Transverse colon (tissue), 4 donors: ENCODE data around the gene PRSS48. TPM values are rescaled to one million over a fixed set of nuclear protein-coding genes. Genes with fewer than 3 reads are reported as not detected.

Experiments
- DNase-seq: peaks from one replicate; pipeline ENCODE4 v3.0.0-alpha.2; 2019
- H3K27ac ChIP-seq, 4 donors: fragments of 200-600 bp; sonication (generic); 2 replicates each; pipeline ENCODE4 v1.5.1; 2016 to 2018; ENCODE audit warnings: inconsistent platforms in 4 of 4
- H3K27me3 ChIP-seq: fragments of 200-600 bp; sonication (generic); 2 replicates; pipeline ENCODE4 v1.5.1; 2017; ENCODE audit warnings: inconsistent platforms
- H3K36me3 ChIP-seq, 4 donors: fragments of 200-600 bp; sonication (generic); 2 replicates each; pipeline ENCODE4 v1.5.1; 2017 to 2019; ENCODE audit warnings: inconsistent platforms in 4 of 4
- H3K4me1 ChIP-seq, 4 donors: fragments of 200-600 bp; sonication (generic); 2 replicates each; pipeline ENCODE4 v1.5.1; 2017 to 2020; ENCODE audit warnings: inconsistent platforms in 4 of 4
- H3K4me3 ChIP-seq, 4 donors: fragments of 200-600 bp; sonication (generic); 1 replicate in 1 of 4; 2 replicates in 3 of 4; pipeline versions ENCODE4 v1.5.1 to v1.6.1; 2017 to 2019; ENCODE audit warnings: inconsistent platforms in 4 of 4
- H3K9me3 ChIP-seq, 2 donors: fragments of 200-600 bp; sonication (generic); 2 replicates each; pipeline ENCODE4 v1.5.1; 2017 to 2019; ENCODE audit warnings: inconsistent platforms in 2 of 2
- EP300 ChIP-seq: sonication (generic); formaldehyde crosslinking; IDR thresholded peaks from one replicate; pipeline ENCODE4 v1.6.1; 2017; ENCODE audit warnings: antibody characterized with exemption, low read depth
- POLR2A ChIP-seq: fragments of 450-650 bp; IDR thresholded peaks from one replicate; pipeline ENCODE4 v1.6.1; 2016; ENCODE audit warnings: antibody characterized with exemption, mild to moderate bottlenecking, moderate library complexity
- POLR2AphosphoS5 ChIP-seq, 3 donors: sonication (generic); formaldehyde crosslinking; IDR thresholded peaks; one replicate each; pipeline ENCODE4 v1.6.1; 2016; ENCODE audit warnings: antibody characterized with exemption in 3 of 3
- WGBS, 2 donors: methylation state at CpG; one replicate each; pipeline ENCODE4 v1.1.5; 2018; ENCODE audit warnings: low coverage in 1 of 2; 5-methylcytosine and 5-hydroxymethylcytosine counted together
- in situ Hi-C, 4 donors: fragments of 200-750 bp; cut with MboI; loops; one replicate each; pipeline versions ENCODE4 v1.15.0 to v1.15.1; 2017; ENCODE audit warnings: low sequenced_read_pairs in 3 of 4, low pct_ligation_motif_present in 1 of 4, low pct_unique_long_range_greater_than_20kb in 1 of 4
- intact Hi-C: fragments of 100-400 bp; cut with DNase I; formaldehyde crosslinking; loops from one replicate; pipeline ENCODE4 v1.15.1; 2023; ENCODE audit warnings: low total_unique reads
- total RNA-seq, 4 donors: library from RNA; depleted of rRNA; stranded (reverse); fragments of >200 nt; gene quantifications; one replicate each; pipeline ENCODE4 v1.1.0, GENCODE V29; 2016
- TF ChIP-seq, protein P1 (sequence below), 5 experiments: fragments of 200-600 bp in 3 of 5; fragments of 450-650 bp in 2 of 5; sonication (generic) in 3 of 5; IDR thresholded peaks; 1 replicate in 2 of 5; 2 replicates in 3 of 5; pipeline ENCODE4 v1.5.1; 2016 to 2017; ENCODE audit warnings: antibody characterized with exemption in 5 of 5, inconsistent platforms in 3 of 5, mild to moderate bottlenecking in 2 of 5, moderate library complexity in 1 of 5

The PRSS48 gene
- total RNA-seq, 4 donors from 2014 or later, result not detected

DNA sequence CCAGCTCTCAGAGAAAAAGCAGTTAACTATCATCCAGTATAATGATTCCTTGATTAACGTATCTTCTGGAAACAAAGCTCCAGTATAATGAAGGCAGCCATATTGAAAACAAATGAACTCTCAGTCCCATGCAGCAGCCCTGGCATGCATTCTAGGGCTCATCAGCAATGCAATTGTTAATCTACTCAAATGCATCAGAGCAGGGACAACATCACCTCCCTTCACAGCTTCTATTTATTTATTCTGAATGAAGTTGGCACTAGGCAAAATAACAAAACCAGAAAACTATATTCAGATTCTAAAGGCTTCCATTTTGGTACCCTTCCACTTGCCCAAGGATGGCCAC lies 37.0 kb downstream of the PRSS48 start:
- no peak overlapping the region for H3K4me3 ChIP-seq
- no peak for TF ChIP-seq POLR2A
- DNase-seq, result no peak
- H3K27me3 ChIP-seq, result no peaks in the 10 kb centered on the region
- in situ Hi-C loops, result no loop called here
- H3K36me3 ChIP-seq, result no peaks in the 10 kb centered on the region
- peaks cover 11 to 62% (median 41%) of the 10 kb centered on the region in 4 donors for H3K4me1 ChIP-seq
- no peaks in the 10 kb centered on the region for H3K9me3 ChIP-seq
- intact Hi-C loops, result loop anchor here (10.0 kb wide), 1 partner anchor 1461 kb away; the partner anchor contains the start of genes ARFIP1 and TIGD4
- peak overlapping the region; percentile 35 to 54 (median 48) for H3K27ac ChIP-seq
- 41 to 60% methylated on average over 1 of the region's 1 CpG for WGBS, 2 donors

DNA sequence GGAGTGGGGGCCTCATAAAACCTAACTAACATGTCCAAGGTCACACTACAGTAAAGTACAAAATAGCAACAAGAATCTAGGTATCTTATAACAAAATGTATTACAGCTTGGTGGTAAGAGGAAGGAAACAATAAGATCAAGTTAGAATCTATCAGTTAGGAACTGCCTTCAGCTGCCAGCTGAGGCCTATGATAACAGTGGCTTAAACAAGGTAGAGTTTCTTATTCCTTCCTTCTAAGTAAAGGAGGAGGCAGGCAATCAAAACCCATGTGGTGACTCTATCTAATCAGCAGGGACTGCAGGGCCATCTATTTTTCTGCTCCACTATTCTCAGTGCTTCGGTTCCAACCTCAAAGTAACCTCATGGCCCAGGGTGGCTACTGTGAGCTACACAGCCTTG lies 37.5 kb downstream of the PRSS48 start:
- H3K36me3 ChIP-seq, result no peaks in the 10 kb centered on the region
- TF ChIP-seq POLR2AphosphoS5 (IDR thresholded peaks at IDR 0.05), result no peak
- no peak for TF ChIP-seq POLR2A
- no peak for TF ChIP-seq EP300
- TF ChIP-seq, protein P1, sequence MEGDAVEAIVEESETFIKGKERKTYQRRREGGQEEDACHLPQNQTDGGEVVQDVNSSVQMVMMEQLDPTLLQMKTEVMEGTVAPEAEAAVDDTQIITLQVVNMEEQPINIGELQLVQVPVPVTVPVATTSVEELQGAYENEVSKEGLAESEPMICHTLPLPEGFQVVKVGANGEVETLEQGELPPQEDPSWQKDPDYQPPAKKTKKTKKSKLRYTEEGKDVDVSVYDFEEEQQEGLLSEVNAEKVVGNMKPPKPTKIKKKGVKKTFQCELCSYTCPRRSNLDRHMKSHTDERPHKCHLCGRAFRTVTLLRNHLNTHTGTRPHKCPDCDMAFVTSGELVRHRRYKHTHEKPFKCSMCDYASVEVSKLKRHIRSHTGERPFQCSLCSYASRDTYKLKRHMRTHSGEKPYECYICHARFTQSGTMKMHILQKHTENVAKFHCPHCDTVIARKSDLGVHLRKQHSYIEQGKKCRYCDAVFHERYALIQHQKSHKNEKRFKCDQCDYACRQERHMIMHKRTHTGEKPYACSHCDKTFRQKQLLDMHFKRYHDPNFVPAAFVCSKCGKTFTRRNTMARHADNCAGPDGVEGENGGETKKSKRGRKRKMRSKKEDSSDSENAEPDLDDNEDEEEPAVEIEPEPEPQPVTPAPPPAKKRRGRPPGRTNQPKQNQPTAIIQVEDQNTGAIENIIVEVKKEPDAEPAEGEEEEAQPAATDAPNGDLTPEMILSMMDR (IDR thresholded peaks at IDR 0.05), result no peak
- H3K4me1 ChIP-seq, result peaks cover 11 to 62% (median 41%) of the 10 kb centered on the region in 4 donors
- no peaks in the 10 kb centered on the region for H3K27me3 ChIP-seq
- peak overlapping the region; percentile 35 to 54 (median 48) for H3K27ac ChIP-seq
- no peak overlapping the region for H3K4me3 ChIP-seq
- no peaks in the 10 kb centered on the region for H3K9me3 ChIP-seq
- no peak for DNase-seq
- in situ Hi-C loops (no loop called here), intact Hi-C loops (loop anchor here (10.0 kb wide), 1 partner anchor 1460 kb away; the partner anchor contains the start of genes ARFIP1 and TIGD4)
- 71 to 83% methylated on average over 1 of the region's 1 CpG for WGBS, 2 donors

DNA sequence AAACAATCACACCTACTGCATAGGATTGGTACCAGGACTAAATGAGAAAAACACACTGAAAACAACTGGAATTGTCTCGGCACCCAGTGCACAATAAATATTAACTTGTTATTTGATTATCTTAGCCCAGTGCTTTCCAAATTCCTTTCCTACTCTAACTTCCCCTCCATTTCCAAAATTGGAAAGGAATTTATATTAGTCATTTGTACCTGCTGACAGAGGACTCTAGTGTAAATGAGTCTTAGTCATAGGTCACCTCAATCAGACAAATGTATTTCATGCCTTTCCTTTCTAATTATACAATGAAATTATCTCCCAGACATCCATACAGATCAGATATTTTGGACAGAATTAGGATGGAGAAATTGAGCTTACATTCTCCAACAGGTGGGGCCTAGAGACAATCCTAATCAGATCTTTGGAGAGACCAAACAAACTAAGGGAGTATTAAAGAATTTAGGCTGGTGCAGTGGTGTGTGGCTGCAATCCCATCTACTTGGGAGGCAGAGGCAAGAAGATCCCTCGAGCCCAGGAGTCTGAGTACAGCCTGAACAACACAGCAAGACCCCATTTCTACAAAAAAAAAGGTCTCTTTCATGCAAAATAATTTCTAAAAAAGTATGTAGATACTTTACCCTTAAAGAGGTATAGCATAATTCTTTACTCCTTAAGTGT lies 38.4 kb downstream of the PRSS48 start:
- no peaks in the 10 kb centered on the region for H3K36me3 ChIP-seq
- TF ChIP-seq POLR2AphosphoS5 (IDR thresholded peaks at IDR 0.05) (no peak), POLR2A (no peak), EP300 (no peak)
- TF ChIP-seq, protein P1 (IDR thresholded peaks at IDR 0.05), result no peak
- DNase-seq, result no peak
- peaks cover 11 to 66% (median 41%) of the 10 kb centered on the region in 4 donors for H3K4me1 ChIP-seq
- intact Hi-C loops (loop anchor here (10.0 kb wide), 1 partner anchor 1459 kb away; the partner anchor contains the start of genes ARFIP1 and TIGD4), in situ Hi-C loops (no loop called here)
- H3K27ac ChIP-seq, result peak overlapping the region; percentile 35 to 54 (median 48)
- 60 to 65% methylated on average over 2 of the region's 2 CpGs for WGBS, 2 donors
- H3K9me3 ChIP-seq, result no peaks in the 10 kb centered on the region
- no peaks in the 10 kb centered on the region for H3K27me3 ChIP-seq
- H3K4me3 ChIP-seq, result no peak overlapping the region

DNA sequence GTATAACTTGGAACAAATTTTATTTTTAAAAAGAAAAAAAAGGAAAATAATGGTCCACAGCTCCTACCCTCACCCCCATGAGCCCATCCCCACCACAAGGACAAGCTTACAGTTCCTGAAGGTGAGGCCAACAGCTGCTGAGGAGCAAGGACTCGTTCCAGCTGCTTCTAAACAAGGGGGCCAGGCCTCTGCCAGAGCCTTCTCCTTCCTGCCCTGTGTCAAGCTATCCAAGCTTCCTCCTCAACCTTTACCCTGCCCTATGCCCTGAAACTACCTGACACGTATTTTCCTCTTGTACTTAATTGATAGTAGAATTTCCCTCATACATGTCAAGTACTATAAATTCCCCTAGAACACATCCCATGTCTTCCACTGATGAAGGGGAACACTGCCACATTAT lies 39.7 kb downstream of the PRSS48 start:
- intact Hi-C loops (loop anchor here (10.0 kb wide), 1 partner anchor 1458 kb away; the partner anchor contains the start of genes ARFIP1 and TIGD4), in situ Hi-C loops (no loop called here)
- H3K27ac ChIP-seq, result peak overlapping the region; percentile 29 to 52 (median 32)
- peaks cover 14 to 79% (median 52%) of the 10 kb centered on the region in 4 donors for H3K4me1 ChIP-seq
- DNase-seq, result peak; percentile 33
- no peaks in the 10 kb centered on the region for H3K36me3 ChIP-seq
- H3K27me3 ChIP-seq, result no peaks in the 10 kb centered on the region
- 23 to 25% methylated on average over 2 of the region's 2 CpGs for WGBS, 2 donors
- H3K4me3 ChIP-seq, result no peak overlapping the region
- peak in 1 of 3 donors; percentile 19 for TF ChIP-seq POLR2AphosphoS5 (IDR thresholded peaks at IDR 0.05)
- no peak for TF ChIP-seq EP300
- no peaks in the 10 kb centered on the region for H3K9me3 ChIP-seq

DNA sequence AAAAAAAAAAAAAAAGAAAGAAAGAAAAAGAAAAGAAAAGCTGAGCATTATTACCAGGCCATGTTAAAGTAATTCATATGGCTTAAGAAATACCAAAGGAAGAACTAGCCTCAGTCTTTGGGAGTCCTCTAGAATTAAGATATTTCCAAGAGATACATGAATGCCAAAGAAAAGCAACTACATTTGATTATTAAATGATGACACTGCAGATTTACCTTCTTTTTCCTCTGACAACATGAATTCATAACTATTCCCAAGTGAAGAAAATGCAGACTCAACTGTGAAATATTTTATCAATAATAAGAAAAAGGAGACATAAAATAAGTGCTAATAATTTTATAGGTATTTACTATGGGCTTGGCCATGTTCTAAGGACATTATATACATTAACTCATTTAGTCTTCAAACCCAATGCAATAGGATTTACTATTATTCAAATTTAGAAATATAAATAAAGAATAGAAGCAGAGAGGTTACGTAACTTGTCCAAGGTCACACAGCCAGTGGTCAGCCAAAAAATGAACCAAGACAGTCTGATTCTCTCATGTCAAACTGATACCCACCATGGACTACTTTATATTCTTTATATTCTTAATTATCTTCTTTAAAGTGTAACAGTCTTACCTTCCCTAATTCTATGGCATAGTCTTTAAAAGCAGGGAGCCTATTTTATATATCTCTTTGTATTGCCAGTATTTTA lies 41.5 kb downstream of the PRSS48 start:
- intact Hi-C loops, result loop anchor here (10.0 kb wide), 1 partner anchor 1456 kb away; the partner anchor contains the start of genes ARFIP1 and TIGD4
- 96 to 100% methylated on average over 1 of the region's 1 CpG for WGBS, 2 donors
- no peaks in the 10 kb centered on the region for H3K27me3 ChIP-seq
- H3K4me1 ChIP-seq, result peaks cover 24 to 79% (median 60%) of the 10 kb centered on the region in 4 donors
- no peaks in the 10 kb centered on the region for H3K36me3 ChIP-seq
- no peak overlapping the region for H3K27ac ChIP-seq
- no peak overlapping the region for H3K4me3 ChIP-seq
- DNase-seq, result no peak
- H3K9me3 ChIP-seq, result no peaks in the 10 kb centered on the region
- TF ChIP-seq POLR2A (no peak), EP300 (no peak), POLR2AphosphoS5 (IDR thresholded peaks at IDR 0.05) (no peak)
- TF ChIP-seq, protein P1 (IDR thresholded peaks at IDR 0.05), result no peak
- in situ Hi-C loops, result no loop called here
